SK-N-SH treated with all-trans-retinoic acid at 6 μM for 48 hours (cell line): ENCODE results near the gene TMEM135.

Experiments used
- ATAC-seq: fragments of 200-7000 bp; cut with Tn5 transposase; 3 replicates; pipeline ENCODE4 v1.9.1; 2020; ENCODE audit warnings: mild to moderate bottlenecking, moderate library complexity
- ARNTL ChIP-seq: fragments of 450-650 bp; formaldehyde crosslinking; IDR thresholded peaks from 2 replicates; pipeline ENCODE4 v1.5.0; 2020; ENCODE audit warnings: low read depth, mild to moderate bottlenecking, moderate library complexity, borderline replicate concordance
- BACH2 ChIP-seq: fragments of 250-450 bp; sonication (Bioruptor Pico); IDR thresholded peaks from 2 replicates; pipeline ENCODE4 v1.9.0; 2021; ENCODE audit warnings: mild to moderate bottlenecking, borderline replicate concordance
- CREB5 ChIP-seq: fragments of 250-450 bp; sonication (Bioruptor Pico); IDR thresholded peaks from 2 replicates; pipeline ENCODE4 v1.5.1; 2020; ENCODE audit warnings: low read depth, mild to moderate bottlenecking, moderate library complexity
- CSDC2 ChIP-seq: fragments of 250-450 bp; sonication (Bioruptor Pico); IDR thresholded peaks from 2 replicates; pipeline ENCODE4 v1.5.0; 2020; ENCODE audit warnings: mild to moderate bottlenecking, moderate library complexity
- ESRRG ChIP-seq: fragments of 250-450 bp; sonication (Bioruptor Pico); IDR thresholded peaks from 2 replicates; pipeline ENCODE4 v1.6.1; 2021; ENCODE audit warnings: mild to moderate bottlenecking
- GLIS3 ChIP-seq: fragments of 250-450 bp; sonication (Bioruptor Pico); IDR thresholded peaks from 2 replicates; pipeline ENCODE4 v1.5.0; 2020; ENCODE audit warnings: mild to moderate bottlenecking, moderate library complexity
- ISL1 ChIP-seq: fragments of 250-450 bp; sonication (Bioruptor Pico); IDR thresholded peaks from 2 replicates; pipeline ENCODE4 v2.1.2; 2022; ENCODE audit warnings: mild to moderate bottlenecking, moderate library complexity
- OSR1 ChIP-seq: fragments of 250-450 bp; sonication (Bioruptor Pico); IDR thresholded peaks from 2 replicates; pipeline ENCODE4 v1.8.0; 2022; ENCODE audit warnings: moderate library complexity, mild to moderate bottlenecking, inconsistent platforms
- PPARA ChIP-seq: fragments of 250-450 bp; sonication (Bioruptor Pico); IDR thresholded peaks from 2 replicates; pipeline ENCODE4 v1.5.0; 2020; ENCODE audit warnings: mild to moderate bottlenecking, borderline replicate concordance
- SNAI2 ChIP-seq: fragments of 250-450 bp; sonication (Bioruptor Pico); IDR thresholded peaks from 2 replicates; pipeline ENCODE4 v1.5.0; 2020; ENCODE audit warnings: mild to moderate bottlenecking, moderate library complexity
- TCF4 ChIP-seq: fragments of 250-450 bp; sonication (Bioruptor Pico); IDR thresholded peaks from 2 replicates; pipeline ENCODE4 v1.8.0; 2021; ENCODE audit warnings: mild to moderate bottlenecking, moderate library complexity, borderline replicate concordance
- TOX ChIP-seq: fragments of 250-450 bp; sonication (Bioruptor Pico); IDR thresholded peaks from 2 replicates; pipeline ENCODE4 v1.8.0; 2021; ENCODE audit warnings: mild to moderate bottlenecking, moderate library complexity, borderline replicate concordance
- ZC3H10 ChIP-seq: fragments of 250-450 bp; sonication (Bioruptor Pico); IDR thresholded peaks from 2 replicates; pipeline ENCODE4 v1.5.1; 2021; ENCODE audit warnings: mild to moderate bottlenecking, moderate library complexity
- ZFP3 ChIP-seq: fragments of 250-450 bp; sonication (Bioruptor Pico); IDR thresholded peaks from 2 replicates; pipeline ENCODE4 v1.5.0; 2020; ENCODE audit warnings: mild to moderate bottlenecking, moderate library complexity
- ZFP30 ChIP-seq: fragments of 450-650 bp; formaldehyde crosslinking; IDR thresholded peaks from 2 replicates; pipeline ENCODE4 v1.5.0; 2022; ENCODE audit warnings: mild to moderate bottlenecking, moderate library complexity
- ZNF565 ChIP-seq: fragments of 450-650 bp; formaldehyde crosslinking; conservative IDR thresholded peaks from 2 replicates; pipeline ENCODE4 v1.5.0; 2020; ENCODE audit warnings: low read depth, mild to moderate bottlenecking, moderate library complexity
- ZNF70 ChIP-seq: fragments of 450-650 bp; formaldehyde crosslinking; IDR thresholded peaks from 2 replicates; pipeline ENCODE4 v1.5.0; 2020; ENCODE audit warnings: mild to moderate bottlenecking, moderate library complexity
- ZNF8 ChIP-seq: fragments of 450-650 bp; formaldehyde crosslinking; IDR thresholded peaks from 2 replicates; pipeline ENCODE4 v1.5.0; 2020; ENCODE audit warnings: mild to moderate bottlenecking, moderate library complexity
- TF ChIP-seq, protein P1 (sequence below): fragments of 250-450 bp; sonication (Bioruptor Pico); IDR thresholded peaks from 2 replicates; pipeline ENCODE4 v1.8.0; 2021; ENCODE audit warnings: low read depth, mild to moderate bottlenecking, moderate library complexity, borderline replicate concordance
- TF ChIP-seq, protein P2 (sequence below): fragments of 250-450 bp; sonication (Bioruptor Pico); IDR thresholded peaks from 2 replicates; pipeline ENCODE4 v1.5.0; 2020; ENCODE audit warnings: mild to moderate bottlenecking, moderate library complexity
- TF ChIP-seq, protein P3 (sequence below): fragments of 250-450 bp; sonication (Bioruptor Pico); IDR thresholded peaks from 2 replicates; pipeline ENCODE4 v1.8.0; 2020; ENCODE audit warnings: mild to moderate bottlenecking, moderate library complexity, borderline replicate concordance
- TF ChIP-seq, protein P4 (sequence below): fragments of 250-450 bp; sonication (Bioruptor Pico); IDR thresholded peaks from 2 replicates; pipeline ENCODE4 v1.5.1; 2021; ENCODE audit warnings: mild to moderate bottlenecking, moderate library complexity

The TMEM135 gene

GRCh38 chr11:87228820-87229219 is 191.1 kb downstream of the TMEM135 start:
- no peak for ATAC-seq
- no peak for TF ChIP-seq SNAI2 (CRISPR knock-in tag)
- TF ChIP-seq OSR1 (CRISPR knock-in tag), result no peak
- TF ChIP-seq, protein P1, sequence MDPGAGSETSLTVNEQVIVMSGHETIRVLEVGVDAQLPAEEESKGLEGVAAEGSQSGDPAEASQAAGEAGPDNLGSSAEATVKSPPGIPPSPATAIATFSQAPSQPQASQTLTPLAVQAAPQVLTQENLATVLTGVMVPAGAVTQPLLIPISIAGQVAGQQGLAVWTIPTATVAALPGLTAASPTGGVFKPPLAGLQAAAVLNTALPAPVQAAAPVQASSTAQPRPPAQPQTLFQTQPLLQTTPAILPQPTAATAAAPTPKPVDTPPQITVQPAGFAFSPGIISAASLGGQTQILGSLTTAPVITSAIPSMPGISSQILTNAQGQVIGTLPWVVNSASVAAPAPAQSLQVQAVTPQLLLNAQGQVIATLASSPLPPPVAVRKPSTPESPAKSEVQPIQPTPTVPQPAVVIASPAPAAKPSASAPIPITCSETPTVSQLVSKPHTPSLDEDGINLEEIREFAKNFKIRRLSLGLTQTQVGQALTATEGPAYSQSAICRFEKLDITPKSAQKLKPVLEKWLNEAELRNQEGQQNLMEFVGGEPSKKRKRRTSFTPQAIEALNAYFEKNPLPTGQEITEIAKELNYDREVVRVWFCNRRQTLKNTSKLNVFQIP (CRISPR knock-in tag), result no peak
- TF ChIP-seq ARNTL, result no peak
- TF ChIP-seq ZNF565, result no peak
- no peak for TF ChIP-seq TOX (CRISPR knock-in tag)
- no peak for TF ChIP-seq CSDC2 (CRISPR knock-in tag)
- TF ChIP-seq ESRRG (CRISPR knock-in tag), result no peak

- TF ChIP-seq TOX (CRISPR knock-in tag), result no peak
- no peak for TF ChIP-seq ZNF565
- TF ChIP-seq ZNF70 (CRISPR knock-in tag), result no peak
- TF ChIP-seq ZC3H10 (CRISPR knock-in tag), result no peak
- no peak for TF ChIP-seq CREB5 (CRISPR knock-in tag)
- no peak for TF ChIP-seq ZFP3
- TF ChIP-seq PPARA (CRISPR knock-in tag), result no peak
- TF ChIP-seq CSDC2 (CRISPR knock-in tag), result no peak
- TF ChIP-seq GLIS3 (CRISPR knock-in tag), result no peak
- TF ChIP-seq ISL1 (CRISPR knock-in tag), result no peak
- no peak for TF ChIP-seq ZNF8 (CRISPR knock-in tag)
- TF ChIP-seq, protein P2, sequence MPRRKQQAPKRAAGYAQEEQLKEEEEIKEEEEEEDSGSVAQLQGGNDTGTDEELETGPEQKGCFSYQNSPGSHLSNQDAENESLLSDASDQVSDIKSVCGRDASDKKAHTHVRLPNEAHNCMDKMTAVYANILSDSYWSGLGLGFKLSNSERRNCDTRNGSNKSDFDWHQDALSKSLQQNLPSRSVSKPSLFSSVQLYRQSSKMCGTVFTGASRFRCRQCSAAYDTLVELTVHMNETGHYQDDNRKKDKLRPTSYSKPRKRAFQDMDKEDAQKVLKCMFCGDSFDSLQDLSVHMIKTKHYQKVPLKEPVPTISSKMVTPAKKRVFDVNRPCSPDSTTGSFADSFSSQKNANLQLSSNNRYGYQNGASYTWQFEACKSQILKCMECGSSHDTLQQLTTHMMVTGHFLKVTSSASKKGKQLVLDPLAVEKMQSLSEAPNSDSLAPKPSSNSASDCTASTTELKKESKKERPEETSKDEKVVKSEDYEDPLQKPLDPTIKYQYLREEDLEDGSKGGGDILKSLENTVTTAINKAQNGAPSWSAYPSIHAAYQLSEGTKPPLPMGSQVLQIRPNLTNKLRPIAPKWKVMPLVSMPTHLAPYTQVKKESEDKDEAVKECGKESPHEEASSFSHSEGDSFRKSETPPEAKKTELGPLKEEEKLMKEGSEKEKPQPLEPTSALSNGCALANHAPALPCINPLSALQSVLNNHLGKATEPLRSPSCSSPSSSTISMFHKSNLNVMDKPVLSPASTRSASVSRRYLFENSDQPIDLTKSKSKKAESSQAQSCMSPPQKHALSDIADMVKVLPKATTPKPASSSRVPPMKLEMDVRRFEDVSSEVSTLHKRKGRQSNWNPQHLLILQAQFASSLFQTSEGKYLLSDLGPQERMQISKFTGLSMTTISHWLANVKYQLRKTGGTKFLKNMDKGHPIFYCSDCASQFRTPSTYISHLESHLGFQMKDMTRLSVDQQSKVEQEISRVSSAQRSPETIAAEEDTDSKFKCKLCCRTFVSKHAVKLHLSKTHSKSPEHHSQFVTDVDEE (CRISPR knock-in tag), result no peak
- no peak for TF ChIP-seq TCF4
- no peak for TF ChIP-seq ZFP30
- no peak for TF ChIP-seq SNAI2 (CRISPR knock-in tag)
- TF ChIP-seq BACH2 (CRISPR knock-in tag), result no peak
- TF ChIP-seq, protein P1 (CRISPR knock-in tag), result no peak
- TF ChIP-seq, protein P3, sequence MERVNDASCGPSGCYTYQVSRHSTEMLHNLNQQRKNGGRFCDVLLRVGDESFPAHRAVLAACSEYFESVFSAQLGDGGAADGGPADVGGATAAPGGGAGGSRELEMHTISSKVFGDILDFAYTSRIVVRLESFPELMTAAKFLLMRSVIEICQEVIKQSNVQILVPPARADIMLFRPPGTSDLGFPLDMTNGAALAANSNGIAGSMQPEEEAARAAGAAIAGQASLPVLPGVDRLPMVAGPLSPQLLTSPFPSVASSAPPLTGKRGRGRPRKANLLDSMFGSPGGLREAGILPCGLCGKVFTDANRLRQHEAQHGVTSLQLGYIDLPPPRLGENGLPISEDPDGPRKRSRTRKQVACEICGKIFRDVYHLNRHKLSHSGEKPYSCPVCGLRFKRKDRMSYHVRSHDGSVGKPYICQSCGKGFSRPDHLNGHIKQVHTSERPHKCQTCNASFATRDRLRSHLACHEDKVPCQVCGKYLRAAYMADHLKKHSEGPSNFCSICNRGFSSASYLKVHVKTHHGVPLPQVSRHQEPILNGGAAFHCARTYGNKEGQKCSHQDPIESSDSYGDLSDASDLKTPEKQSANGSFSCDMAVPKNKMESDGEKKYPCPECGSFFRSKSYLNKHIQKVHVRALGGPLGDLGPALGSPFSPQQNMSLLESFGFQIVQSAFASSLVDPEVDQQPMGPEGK (CRISPR knock-in tag), result no peak
- no peak for TF ChIP-seq ARNTL
Observed at GRCh38 chr11:87230995-87231394, 193.3 kb downstream of the TMEM135 start.

GRCh38 chr11:87232320-87232719 is 194.6 kb downstream of the TMEM135 start:
- ATAC-seq, result no peak
- TF ChIP-seq GLIS3 (CRISPR knock-in tag), result no peak
- no peak for TF ChIP-seq SNAI2 (CRISPR knock-in tag)
- TF ChIP-seq, protein P2 (CRISPR knock-in tag), result no peak
- no peak for TF ChIP-seq OSR1 (CRISPR knock-in tag)
- TF ChIP-seq PPARA (CRISPR knock-in tag), result no peak
- TF ChIP-seq, protein P4, sequence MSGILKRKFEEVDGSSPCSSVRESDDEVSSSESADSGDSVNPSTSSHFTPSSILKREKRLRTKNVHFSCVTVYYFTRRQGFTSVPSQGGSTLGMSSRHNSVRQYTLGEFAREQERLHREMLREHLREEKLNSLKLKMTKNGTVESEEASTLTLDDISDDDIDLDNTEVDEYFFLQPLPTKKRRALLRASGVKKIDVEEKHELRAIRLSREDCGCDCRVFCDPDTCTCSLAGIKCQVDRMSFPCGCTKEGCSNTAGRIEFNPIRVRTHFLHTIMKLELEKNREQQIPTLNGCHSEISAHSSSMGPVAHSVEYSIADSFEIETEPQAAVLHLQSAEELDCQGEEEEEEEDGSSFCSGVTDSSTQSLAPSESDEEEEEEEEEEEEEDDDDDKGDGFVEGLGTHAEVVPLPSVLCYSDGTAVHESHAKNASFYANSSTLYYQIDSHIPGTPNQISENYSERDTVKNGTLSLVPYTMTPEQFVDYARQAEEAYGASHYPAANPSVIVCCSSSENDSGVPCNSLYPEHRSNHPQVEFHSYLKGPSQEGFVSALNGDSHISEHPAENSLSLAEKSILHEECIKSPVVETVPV (CRISPR knock-in tag), result no peak
- no peak for TF ChIP-seq ESRRG (CRISPR knock-in tag)
- TF ChIP-seq, protein P1 (CRISPR knock-in tag), result no peak
- TF ChIP-seq ZNF8 (CRISPR knock-in tag), result no peak
- no peak for TF ChIP-seq CSDC2 (CRISPR knock-in tag)
- TF ChIP-seq ZNF70 (CRISPR knock-in tag), result no peak
- no peak for TF ChIP-seq TOX (CRISPR knock-in tag)
- no peak for TF ChIP-seq ARNTL

More at GRCh38 chr11:87230995-87231394, 193.3 kb downstream of the TMEM135 start:
- ATAC-seq, result no peak
